HEK293 (cell line): ENCODE data around the gene ARAP1.
A peak's percentile ranks its signal among the peaks of the same experiment; 100 is the strongest.

Experiments used
- CTCF ChIA-PET: fragments of 350-600 bp; formaldehyde crosslinking; extraction: SDS; loops from one replicate; lab custom pipeline; 2021; ENCODE audit warnings: antibody characterized with exemption; lab: Yijun Ruan, JAX
- POLR2A ChIA-PET: fragments of 300-600 bp; formaldehyde crosslinking; extraction: SDS; loops from one replicate; lab custom pipeline; 2020; ENCODE audit warnings: antibody characterized with exemption, inconsistent platforms; lab: Yijun Ruan, JAX
- H3K27ac ChIP-seq: fragments of 200-500 bp; sonication (Bioruptor generic); 2 replicates; pipeline ENCODE4 v1.5.1; 2014; ENCODE audit warnings: low read depth, low read length, control low read depth, inconsistent platforms; ENCODE audit errors: extremely low read depth
- H3K36me3 ChIP-seq, 2 experiments: fragments of 200-500 bp in 1 of 2; sonication (Bioruptor generic) in 1 of 2; 1 replicate in 1 of 2; 2 replicates in 1 of 2; pipeline ENCODE4 v1.5.1; 2014 to 2017; ENCODE audit warnings: inconsistent platforms in 2 of 2, low read length in 2 of 2; ENCODE audit not compliant: control insufficient read depth in 2 of 2, insufficient read depth in 1 of 2
- H3K4me1 ChIP-seq: fragments of 200-500 bp; sonication (Bioruptor generic); 2 replicates; pipeline ENCODE4 v1.5.1; 2014; ENCODE audit warnings: mild to moderate bottlenecking, low read length, inconsistent platforms; ENCODE audit not compliant: control insufficient read depth, insufficient read depth
- H3K4me3 ChIP-seq: 2 replicates; pipeline ENCODE4 v1.5.1; 2011; ENCODE audit warnings: low read depth, mild to moderate bottlenecking, control low read depth, low read length, moderate library complexity
- H3K9me3 ChIP-seq: fragments of 200-500 bp; sonication (Bioruptor generic); 2 replicates; pipeline ENCODE4 v1.5.1; 2014; ENCODE audit warnings: low read depth, low read length, inconsistent platforms; ENCODE audit not compliant: control insufficient read depth, insufficient read depth
- GFI1B ChIP-seq: fragments of 450-650 bp; formaldehyde crosslinking; IDR thresholded peaks from 2 replicates; pipeline ENCODE4 v1.5.1; 2016; ENCODE audit warnings: missing biosample characterization, missing genetic modification characterization
- GLIS1 ChIP-seq: fragments of 450-650 bp; formaldehyde crosslinking; IDR thresholded peaks from 2 replicates; pipeline ENCODE4 v1.5.1; 2016; ENCODE audit warnings: missing biosample characterization, missing genetic modification characterization
- GLIS2 ChIP-seq: fragments of 450-650 bp; formaldehyde crosslinking; IDR thresholded peaks from 2 replicates; pipeline ENCODE4 v1.5.1; 2016; ENCODE audit warnings: missing biosample characterization, missing genetic modification characterization
- INSM2 ChIP-seq: fragments of 450-650 bp; formaldehyde crosslinking; IDR thresholded peaks from 2 replicates; pipeline ENCODE4 v1.5.1; 2016; ENCODE audit warnings: missing biosample characterization, missing genetic modification characterization
- KLF1 ChIP-seq: fragments of 450-650 bp; formaldehyde crosslinking; IDR thresholded peaks from 2 replicates; pipeline ENCODE4 v1.5.1; 2016; ENCODE audit warnings: missing biosample characterization, missing genetic modification characterization
- SP3 ChIP-seq: fragments of 450-650 bp; formaldehyde crosslinking; IDR thresholded peaks from 2 replicates; pipeline ENCODE4 v1.5.1; 2016; ENCODE audit warnings: missing biosample characterization, missing genetic modification characterization
- TRIM28 ChIP-seq: IDR thresholded peaks from 2 replicates; pipeline ENCODE4 v1.6.1; 2011; ENCODE audit warnings: low read length, control low read depth, borderline replicate concordance
- ZBTB8A ChIP-seq: fragments of 450-650 bp; formaldehyde crosslinking; IDR thresholded peaks from 2 replicates; pipeline ENCODE4 v1.5.1; 2016; ENCODE audit warnings: missing biosample characterization, missing genetic modification characterization
- ZNF10 ChIP-seq: fragments of 450-650 bp; formaldehyde crosslinking; IDR thresholded peaks from 2 replicates; pipeline ENCODE4 v1.5.1; 2017; ENCODE audit warnings: missing biosample characterization, missing genetic modification characterization
- ZNF121 ChIP-seq: fragments of 450-650 bp; formaldehyde crosslinking; IDR thresholded peaks from 2 replicates; pipeline ENCODE4 v1.5.1; 2016; ENCODE audit warnings: missing biosample characterization, missing genetic modification characterization
- ZNF133 ChIP-seq: fragments of 450-650 bp; formaldehyde crosslinking; IDR thresholded peaks from 2 replicates; pipeline ENCODE4 v1.5.1; 2016; ENCODE audit warnings: missing biosample characterization, missing genetic modification characterization
- ZNF23 ChIP-seq: fragments of 450-650 bp; formaldehyde crosslinking; IDR thresholded peaks from 2 replicates; pipeline ENCODE4 v1.5.1; 2016; ENCODE audit warnings: missing biosample characterization, missing genetic modification characterization, borderline replicate concordance
- ZNF391 ChIP-seq: fragments of 450-650 bp; formaldehyde crosslinking; IDR thresholded peaks from 2 replicates; pipeline ENCODE4 v1.5.1; 2016; ENCODE audit warnings: low read depth, missing biosample characterization, missing genetic modification characterization, borderline replicate concordance
- ZNF426 ChIP-seq: fragments of 450-650 bp; formaldehyde crosslinking; IDR thresholded peaks from 2 replicates; pipeline ENCODE4 v1.5.1; 2017; ENCODE audit warnings: missing biosample characterization, missing genetic modification characterization, mild to moderate bottlenecking, inconsistent platforms, moderate library complexity
- ZNF433 ChIP-seq: fragments of 450-650 bp; formaldehyde crosslinking; IDR thresholded peaks from 2 replicates; pipeline ENCODE4 v1.5.1; 2016; ENCODE audit warnings: missing biosample characterization, missing genetic modification characterization, low read depth
- ZNF473 ChIP-seq: fragments of 450-650 bp; formaldehyde crosslinking; IDR thresholded peaks from 2 replicates; pipeline ENCODE4 v1.5.1; 2017; ENCODE audit warnings: missing biosample characterization, missing genetic modification characterization
- ZNF48 ChIP-seq: fragments of 450-650 bp; formaldehyde crosslinking; IDR thresholded peaks from 2 replicates; pipeline ENCODE4 v1.5.1; 2016; ENCODE audit warnings: missing biosample characterization, missing genetic modification characterization
- ZNF792 ChIP-seq: fragments of 450-650 bp; formaldehyde crosslinking; IDR thresholded peaks from 2 replicates; pipeline ENCODE4 v1.5.1; 2016; ENCODE audit warnings: missing biosample characterization, missing genetic modification characterization
- TF ChIP-seq, protein P1 (sequence below): fragments of 450-650 bp; formaldehyde crosslinking; IDR thresholded peaks from 2 replicates; pipeline ENCODE4 v1.5.1; 2016; ENCODE audit warnings: missing biosample characterization, missing genetic modification characterization, low read depth
- TF ChIP-seq, protein P2 (sequence below): fragments of 450-650 bp; formaldehyde crosslinking; IDR thresholded peaks from 2 replicates; pipeline ENCODE4 v1.5.1; 2016; ENCODE audit warnings: missing biosample characterization, missing genetic modification characterization

ARAP1 gene

GRCh38 chr11:72760539-72761405, 8.6 kb upstream of the ARAP1 start (continued):
- no peak for TF ChIP-seq ZNF473 (tag by site-specific recombination)
- TF ChIP-seq ZNF426 (tag by site-specific recombination): no peak
- TF ChIP-seq ZNF133: no peak
- TF ChIP-seq, all 188 proteins: peak for 2

DNA sequence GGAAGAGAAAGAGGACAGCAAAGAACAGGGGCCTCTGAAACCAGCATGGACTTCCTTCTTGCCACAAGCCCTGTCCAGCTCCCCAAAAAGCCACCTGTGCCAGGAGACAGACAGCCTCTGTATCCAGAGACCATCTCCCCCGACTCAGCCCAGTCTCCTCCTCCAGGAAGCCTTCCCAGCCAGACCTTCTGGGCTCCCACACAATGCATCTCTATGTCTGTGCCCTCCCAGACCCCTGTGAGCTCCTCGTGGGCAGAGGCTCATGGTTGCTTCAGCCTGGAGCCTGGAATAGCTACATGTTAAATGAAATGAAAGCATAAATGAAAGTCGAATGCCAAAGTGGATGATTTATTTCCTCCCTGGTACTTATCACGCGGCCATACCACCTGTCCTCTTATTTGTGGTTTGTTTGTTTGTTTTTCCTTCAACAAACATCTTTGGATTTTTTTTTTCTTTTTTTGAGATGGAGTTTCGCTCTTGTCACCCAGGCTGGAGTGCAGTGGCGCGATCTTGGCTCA, 7.3 kb upstream of the ARAP1 start:
- no peaks in the 10 kb centered on the region for H3K9me3 ChIP-seq
- H3K4me3 ChIP-seq: no peak overlapping the region
- H3K27ac ChIP-seq: no peak overlapping the region
- peaks cover 0 to 22% of the 10 kb centered on the region in 2 experiments; a peak in 1 of 3 replicates for H3K36me3 ChIP-seq
- CTCF ChIA-PET: interaction anchor here (1.0 kb wide), 1 partner anchor 12 kb away, joined by 3 read pairs; no protein-coding TSS in a partner anchor
- no peak for TF ChIP-seq GFI1B (tag by site-specific recombination)
- TF ChIP-seq, protein P1, sequence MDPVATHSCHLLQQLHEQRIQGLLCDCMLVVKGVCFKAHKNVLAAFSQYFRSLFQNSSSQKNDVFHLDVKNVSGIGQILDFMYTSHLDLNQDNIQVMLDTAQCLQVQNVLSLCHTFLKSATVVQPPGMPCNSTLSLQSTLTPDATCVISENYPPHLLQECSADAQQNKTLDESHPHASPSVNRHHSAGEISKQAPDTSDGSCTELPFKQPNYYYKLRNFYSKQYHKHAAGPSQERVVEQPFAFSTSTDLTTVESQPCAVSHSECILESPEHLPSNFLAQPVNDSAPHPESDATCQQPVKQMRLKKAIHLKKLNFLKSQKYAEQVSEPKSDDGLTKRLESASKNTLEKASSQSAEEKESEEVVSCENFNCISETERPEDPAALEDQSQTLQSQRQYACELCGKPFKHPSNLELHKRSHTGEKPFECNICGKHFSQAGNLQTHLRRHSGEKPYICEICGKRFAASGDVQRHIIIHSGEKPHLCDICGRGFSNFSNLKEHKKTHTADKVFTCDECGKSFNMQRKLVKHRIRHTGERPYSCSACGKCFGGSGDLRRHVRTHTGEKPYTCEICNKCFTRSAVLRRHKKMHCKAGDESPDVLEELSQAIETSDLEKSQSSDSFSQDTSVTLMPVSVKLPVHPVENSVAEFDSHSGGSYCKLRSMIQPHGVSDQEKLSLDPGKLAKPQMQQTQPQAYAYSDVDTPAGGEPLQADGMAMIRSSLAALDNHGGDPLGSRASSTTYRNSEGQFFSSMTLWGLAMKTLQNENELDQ (tag by site-specific recombination): no peak
- TF ChIP-seq ZNF23 (tag by site-specific recombination): no peak
- TF ChIP-seq GLIS2 (tag by site-specific recombination): no peak
- no peak for TF ChIP-seq ZNF391
- TF ChIP-seq ZNF121 (tag by site-specific recombination): no peak
- no peak for TF ChIP-seq ZNF10 (tag by site-specific recombination)
- no peak for TF ChIP-seq SP3 (tag by site-specific recombination)
- no peak for TF ChIP-seq ZNF48 (tag by site-specific recombination)
- TF ChIP-seq, protein P2, sequence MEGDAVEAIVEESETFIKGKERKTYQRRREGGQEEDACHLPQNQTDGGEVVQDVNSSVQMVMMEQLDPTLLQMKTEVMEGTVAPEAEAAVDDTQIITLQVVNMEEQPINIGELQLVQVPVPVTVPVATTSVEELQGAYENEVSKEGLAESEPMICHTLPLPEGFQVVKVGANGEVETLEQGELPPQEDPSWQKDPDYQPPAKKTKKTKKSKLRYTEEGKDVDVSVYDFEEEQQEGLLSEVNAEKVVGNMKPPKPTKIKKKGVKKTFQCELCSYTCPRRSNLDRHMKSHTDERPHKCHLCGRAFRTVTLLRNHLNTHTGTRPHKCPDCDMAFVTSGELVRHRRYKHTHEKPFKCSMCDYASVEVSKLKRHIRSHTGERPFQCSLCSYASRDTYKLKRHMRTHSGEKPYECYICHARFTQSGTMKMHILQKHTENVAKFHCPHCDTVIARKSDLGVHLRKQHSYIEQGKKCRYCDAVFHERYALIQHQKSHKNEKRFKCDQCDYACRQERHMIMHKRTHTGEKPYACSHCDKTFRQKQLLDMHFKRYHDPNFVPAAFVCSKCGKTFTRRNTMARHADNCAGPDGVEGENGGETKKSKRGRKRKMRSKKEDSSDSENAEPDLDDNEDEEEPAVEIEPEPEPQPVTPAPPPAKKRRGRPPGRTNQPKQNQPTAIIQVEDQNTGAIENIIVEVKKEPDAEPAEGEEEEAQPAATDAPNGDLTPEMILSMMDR (tag by site-specific recombination): no peak
- POLR2A ChIA-PET: interaction anchor here (1.1 to 1.4 kb wide), 3 partner anchors 28 to 37 kb away, joined by 3 to 5 read pairs (median 4); partner anchors contain the start of gene STARD10
- peaks cover 6% of the 10 kb centered on the region for H3K4me1 ChIP-seq

- Histone ChIP-seq H3K9me3 (no peaks in the 10 kb centered on the region), H3K27ac (no peak overlapping the region; the same call in 1 of the 2 replicates), H3K4me1 (peaks cover 6% of the 10 kb centered on the region), H3K36me3 (peaks cover 0 to 25% of the 10 kb centered on the region in 2 experiments; a peak in 1 of 3 replicates), H3K4me3 (no peak overlapping the region)
- ChIA-PET POLR2A (interaction anchor here (1.1 to 2.0 kb wide), 4 partner anchors 12 to 36 kb away, joined by 3 to 5 read pairs (median 4); partner anchors contain the start of gene STARD10), CTCF (interaction anchor here (0.6 to 1.0 kb wide), 2 partner anchors 12 to 158 kb away, joined by 3 to 4 read pairs; no protein-coding TSS in a partner anchor)
- no peak for TF ChIP-seq ZNF433
- no peak for TF ChIP-seq ZNF792
- TF ChIP-seq INSM2 (tag by site-specific recombination): 0 out of 2 replicates have a peak, but pooled peaks have one; percentile 25
- TF ChIP-seq GLIS1: peak; percentile 96
- peak; percentile 49; the same call in 1 of the 2 replicates for TF ChIP-seq ZBTB8A
- TF ChIP-seq KLF1 (tag by site-specific recombination): peak; percentile 46; the same call in 1 of the 2 replicates
- 0 out of 2 replicates have a peak, but pooled peaks have one; percentile 39 for TF ChIP-seq TRIM28
Observed at GRCh38 chr11:72758690-72759389, 6.6 kb upstream of the ARAP1 start.
